Activated CD4-positive, alpha-beta memory T cell treated with anti-CD3 and anti-CD28 coated beads for 36 hours (primary cell): ENCODE measurements around the gene IFT52. TPM values are rescaled to one million over a fixed set of nuclear protein-coding genes. Genes with fewer than 3 reads are reported as not detected.

Source experiments
- CTCF ChIA-PET: fragments of 350-600 bp; sonication (Branson Sonifier 250); formaldehyde crosslinking; loops from one replicate; lab custom pipeline; 2021; ENCODE audit warnings: antibody characterized with exemption, inconsistent platforms; lab: Charles Lee
- POLR2A ChIA-PET: fragments of 350-600 bp; sonication (Branson Sonifier 250); formaldehyde crosslinking; loops from one replicate; lab custom pipeline; 2021; ENCODE audit warnings: antibody characterized with exemption; lab: Charles Lee
- DNase-seq: peaks from one replicate; pipeline ENCODE4 v3.0.0-alpha.2; 2020
- H3K27ac Mint-ChIP-seq: one replicate; pipeline ENCODE4 v1.8.0; 2021; ENCODE audit warnings: mixed read lengths
- H3K27me3 Mint-ChIP-seq: one replicate; pipeline ENCODE4 v1.8.0; 2021; ENCODE audit warnings: mixed read lengths
- H3K36me3 Mint-ChIP-seq: one replicate; pipeline ENCODE4 v1.8.0; 2021; ENCODE audit warnings: mixed read lengths
- H3K4me1 Mint-ChIP-seq: one replicate; pipeline ENCODE4 v1.8.0; 2021; ENCODE audit warnings: low read depth, mixed read lengths
- H3K4me3 Mint-ChIP-seq: one replicate; pipeline ENCODE4 v1.8.0; 2021; ENCODE audit warnings: mild to moderate bottlenecking, mixed read lengths
- H3K9me3 Mint-ChIP-seq: one replicate; pipeline ENCODE4 v1.8.0; 2021; ENCODE audit warnings: mixed read lengths
- intact Hi-C: fragments of 100-400 bp; cut with micrococcal nuclease; formaldehyde crosslinking; loops from one replicate; pipeline ENCODE4 v1.15.1; 2023
- total RNA-seq, 2 experiments: library from RNA; stranded (reverse); gene quantifications; one replicate each; pipeline ENCODE4 v1.2.3, GENCODE V29; 2021

The IFT52 gene
- total RNA-seq, 2 experiments from 2014 or later, result 15.3 to 17.0 TPM

- intact Hi-C loops, result no loop called here
- Mint-ChIP-seq H3K4me3 (no peak within 1 kb of the TSS), H3K27me3 (no peaks in the 10 kb centered on the region), H3K36me3 (no peaks in the 10 kb centered on the region), H3K4me1 (no peaks in the 10 kb centered on the region), H3K27ac (no peak within 1 kb of the TSS), H3K9me3 (no peaks in the 10 kb centered on the region)
- POLR2A ChIA-PET, result no interaction called here
- CTCF ChIA-PET, result interaction anchor here (1.9 kb wide), 1 partner anchor 21 kb away, joined by 5 read pairs; no protein-coding TSS in a partner anchor
- DNase-seq, result no peak
These were observed 32.2 kb upstream of the IFT52 start, which contains the start of gene SGK2 for GRCh38 chr20:43558412-43559146. TSS of gene SGK2 (plus strand) at chr20:43559027. CDS start at chr20:43566496, 7,469 bp downstream.

GRCh38 chr20:43559147-43559987 is 31.4 kb upstream of the IFT52 start:
- ChIA-PET POLR2A (no interaction called here), CTCF (interaction anchor here (1.9 kb wide), 1 partner anchor 21 kb away, joined by 5 read pairs; no protein-coding TSS in a partner anchor)
- DNase-seq, result no peak
- H3K9me3 Mint-ChIP-seq, result no peaks in the 10 kb centered on the region
- no peaks in the 10 kb centered on the region for H3K27me3 Mint-ChIP-seq
- no peaks in the 10 kb centered on the region for H3K36me3 Mint-ChIP-seq
- H3K4me1 Mint-ChIP-seq, result no peaks in the 10 kb centered on the region
- intact Hi-C loops, result no loop called here
- H3K4me3 Mint-ChIP-seq, result no peak overlapping the region
- no peak overlapping the region for H3K27ac Mint-ChIP-seq

DNA sequence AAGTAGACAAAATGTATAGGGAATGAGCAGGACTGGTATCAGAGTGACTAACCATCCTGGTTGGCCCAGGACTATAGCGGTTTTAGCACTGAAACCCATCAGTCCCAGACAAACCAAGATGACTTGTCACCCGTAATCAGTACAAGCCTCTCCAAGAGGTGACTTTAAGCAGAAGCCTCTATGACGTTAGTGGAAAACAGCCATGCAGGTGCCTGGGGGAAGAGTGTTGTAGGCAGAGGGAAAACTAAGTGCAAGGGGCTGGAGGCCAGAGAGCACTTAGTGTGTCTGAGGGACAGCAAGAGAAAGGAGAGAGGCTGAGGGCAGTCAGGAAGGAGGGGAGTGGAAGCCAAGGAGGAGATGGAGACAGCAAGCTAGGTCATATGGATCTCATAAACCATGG is 29.8 kb upstream of the IFT52 start:
- ChIA-PET CTCF (no interaction called here), POLR2A (no interaction called here)
- intact Hi-C loops, result no loop called here
- Mint-ChIP-seq H3K27ac (no peak overlapping the region), H3K36me3 (no peaks in the 10 kb centered on the region), H3K9me3 (no peaks in the 10 kb centered on the region), H3K4me1 (no peaks in the 10 kb centered on the region), H3K4me3 (no peak overlapping the region), H3K27me3 (no peaks in the 10 kb centered on the region)
- no peak for DNase-seq

DNA sequence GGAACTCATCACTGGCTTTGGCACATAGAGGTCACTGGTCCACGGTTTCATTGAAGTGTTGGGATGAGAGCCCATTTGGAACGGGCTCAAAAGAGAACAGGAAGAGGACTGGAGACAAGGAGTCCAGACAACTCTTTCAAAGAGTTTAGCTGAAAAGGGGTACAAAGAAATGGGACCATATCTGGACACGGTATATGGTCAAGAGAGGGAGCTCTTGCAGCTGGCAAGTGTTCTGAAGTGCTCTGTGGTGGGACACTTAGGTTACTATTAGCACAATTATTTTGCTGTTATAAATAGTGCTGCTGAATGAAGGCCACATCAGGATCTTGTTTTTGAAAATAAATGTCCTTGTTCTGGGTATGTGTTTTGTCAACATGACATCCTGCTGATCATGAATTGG is 27.3 kb upstream of the IFT52 start:
- Mint-ChIP-seq H3K9me3 (no peaks in the 10 kb centered on the region), H3K27ac (no peak overlapping the region), H3K4me3 (no peak overlapping the region), H3K36me3 (no peaks in the 10 kb centered on the region), H3K4me1 (no peaks in the 10 kb centered on the region), H3K27me3 (no peaks in the 10 kb centered on the region)
- no peak for DNase-seq
- ChIA-PET CTCF (interaction anchor here (0.9 kb wide), 1 partner anchor 130 kb away, joined by 3 read pairs; no protein-coding TSS in a partner anchor), POLR2A (no interaction called here)
- intact Hi-C loops, result no loop called here

DNA sequence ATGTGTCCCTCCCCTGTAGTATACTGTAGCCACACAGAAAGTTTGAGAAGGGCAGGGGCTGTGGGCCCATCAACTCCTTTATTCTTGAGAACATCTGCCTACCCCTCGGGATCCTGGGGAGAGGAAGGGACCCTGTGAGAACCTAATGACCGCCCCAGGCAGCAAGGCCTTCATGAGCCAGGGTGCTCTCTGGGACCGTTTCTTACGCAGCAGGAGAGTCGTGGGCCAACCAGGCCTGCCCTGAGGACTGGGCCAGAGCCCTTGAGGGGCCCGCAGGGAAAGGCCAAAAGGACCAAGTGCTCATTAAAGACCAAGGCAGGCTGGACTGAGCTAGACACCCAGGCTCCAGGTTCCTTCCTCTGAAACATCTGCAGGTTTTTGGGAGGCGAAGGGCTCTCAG is 26.7 kb upstream of the IFT52 start:
- DNase-seq, result no peak
- CTCF ChIA-PET, result interaction anchor here (0.9 kb wide), 1 partner anchor 129 kb away, joined by 3 read pairs; no protein-coding TSS in a partner anchor
- Mint-ChIP-seq H3K27me3 (no peaks in the 10 kb centered on the region), H3K36me3 (no peaks in the 10 kb centered on the region), H3K27ac (no peak overlapping the region), H3K4me3 (no peak overlapping the region), H3K4me1 (no peaks in the 10 kb centered on the region), H3K9me3 (no peaks in the 10 kb centered on the region)
- POLR2A ChIA-PET, result no interaction called here
- intact Hi-C loops, result no loop called here

DNA sequence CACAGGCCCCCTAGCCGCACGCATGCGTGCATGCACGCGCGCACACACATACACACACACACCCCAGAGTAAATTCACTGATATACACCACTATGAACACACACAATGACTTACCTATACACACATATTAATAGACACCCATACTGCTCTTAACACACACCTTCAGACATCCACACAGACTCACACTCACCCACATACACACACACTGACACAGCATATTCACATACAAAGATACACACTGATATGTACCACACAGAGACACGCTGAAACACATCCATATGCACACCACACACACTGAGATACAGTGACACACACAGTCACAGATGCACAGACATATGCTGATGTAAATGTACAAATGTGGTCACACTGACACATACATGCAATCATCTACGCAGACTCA is 26.3 kb upstream of the IFT52 start:
- POLR2A ChIA-PET, result no interaction called here
- H3K4me3 Mint-ChIP-seq, result no peak overlapping the region
- H3K4me1 Mint-ChIP-seq, result no peaks in the 10 kb centered on the region
- no peak for DNase-seq
- no peaks in the 10 kb centered on the region for H3K9me3 Mint-ChIP-seq
- H3K27ac Mint-ChIP-seq, result no peak overlapping the region
- CTCF ChIA-PET, result interaction anchor here (0.9 kb wide), 1 partner anchor 129 kb away, joined by 3 read pairs; no protein-coding TSS in a partner anchor
- no peaks in the 10 kb centered on the region for H3K36me3 Mint-ChIP-seq
- intact Hi-C loops, result no loop called here
- H3K27me3 Mint-ChIP-seq, result no peaks in the 10 kb centered on the region

DNA sequence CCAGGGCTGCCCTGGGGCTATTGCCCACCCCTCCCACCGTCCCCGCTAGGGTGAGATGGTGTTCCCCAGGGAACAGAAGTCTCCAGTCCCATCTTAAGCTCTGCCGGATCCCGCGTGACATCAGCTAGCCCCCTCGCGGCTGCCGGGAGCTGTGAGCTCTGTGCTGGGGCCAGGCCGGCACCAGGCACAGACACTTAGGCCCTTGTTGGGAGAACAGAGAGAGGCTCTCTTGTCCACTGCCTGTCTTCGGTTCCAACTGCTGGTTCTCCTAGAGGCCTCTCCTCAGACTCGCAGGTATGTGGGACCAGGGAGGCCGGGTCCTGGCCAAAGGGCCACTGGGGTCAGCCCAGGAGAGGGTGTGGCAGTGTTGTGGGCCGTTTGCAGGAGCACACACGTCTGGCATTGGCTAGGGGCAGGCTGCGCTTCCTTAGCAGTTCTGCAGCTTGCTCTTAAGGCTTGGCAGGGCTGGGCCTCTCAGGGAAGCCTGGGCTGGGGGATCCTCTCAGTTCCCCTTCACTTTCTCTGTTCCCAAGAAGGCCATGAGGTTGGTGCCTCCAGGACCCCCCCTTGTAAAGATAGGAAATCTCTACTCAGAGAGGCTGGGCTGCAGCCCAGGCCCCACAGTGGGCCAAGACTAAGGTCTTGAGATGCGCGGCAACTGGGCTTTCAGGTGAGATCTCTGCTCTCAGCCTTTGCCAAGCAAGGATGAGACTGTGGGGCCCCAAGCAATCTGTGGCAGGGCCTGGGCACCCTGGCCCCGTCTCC is 25.6 kb upstream of the IFT52 start:
- Mint-ChIP-seq H3K36me3 (no peaks in the 10 kb centered on the region), H3K27me3 (no peaks in the 10 kb centered on the region), H3K27ac (no peak overlapping the region), H3K4me3 (no peak overlapping the region), H3K9me3 (no peaks in the 10 kb centered on the region), H3K4me1 (no peaks in the 10 kb centered on the region)
- DNase-seq, result no peak
- ChIA-PET POLR2A (no interaction called here), CTCF (no interaction called here)
- intact Hi-C loops, result no loop called here

DNA sequence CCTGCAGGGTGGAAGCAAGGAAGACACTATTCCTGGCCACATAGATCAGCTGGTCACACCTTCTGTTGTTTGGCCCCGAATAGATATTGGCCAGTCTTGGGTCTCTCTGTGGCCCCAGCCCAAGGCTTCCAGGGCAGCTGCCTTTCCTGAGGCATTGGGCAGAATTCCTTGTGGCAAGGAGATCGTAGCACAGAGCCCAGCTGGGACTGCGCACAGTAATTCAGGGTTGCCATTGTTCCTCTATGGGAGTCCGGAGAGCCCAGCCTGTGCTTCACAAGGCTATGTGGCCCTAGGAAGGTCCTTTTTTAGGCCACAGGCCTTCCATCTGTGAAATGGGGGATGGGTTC is 25.0 kb upstream of the IFT52 start:
- H3K4me1 Mint-ChIP-seq, result no peaks in the 10 kb centered on the region
- no peaks in the 10 kb centered on the region for H3K27me3 Mint-ChIP-seq
- H3K36me3 Mint-ChIP-seq, result no peaks in the 10 kb centered on the region
- no peak overlapping the region for H3K27ac Mint-ChIP-seq
- no peak overlapping the region for H3K4me3 Mint-ChIP-seq
- intact Hi-C loops, result no loop called here
- no peaks in the 10 kb centered on the region for H3K9me3 Mint-ChIP-seq
- POLR2A ChIA-PET, result no interaction called here
- CTCF ChIA-PET, result interaction anchor here (0.9 kb wide), 1 partner anchor 28 kb away, joined by 3 read pairs; no protein-coding TSS in a partner anchor
- no peak for DNase-seq

DNA sequence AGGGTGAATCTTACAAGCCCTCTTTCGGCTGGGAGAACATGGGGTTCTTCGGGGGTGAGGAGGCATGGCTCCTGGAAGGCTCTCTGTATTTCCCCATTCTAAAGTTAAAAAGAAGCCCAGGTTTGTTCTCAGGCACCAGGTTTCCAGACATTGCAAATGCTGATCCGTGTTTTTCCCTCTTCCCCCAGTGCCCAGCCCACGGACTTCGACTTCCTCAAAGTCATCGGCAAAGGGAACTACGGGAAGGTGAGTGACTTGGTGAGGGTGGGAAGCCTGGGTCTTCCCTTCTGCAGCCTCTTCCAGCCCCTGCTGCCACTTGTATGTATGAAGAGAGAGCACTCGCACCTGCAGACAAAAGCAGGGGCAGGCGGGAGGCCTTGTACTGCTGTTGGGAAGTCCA is 23.3 kb upstream of the IFT52 start:
- intact Hi-C loops, result no loop called here
- H3K4me1 Mint-ChIP-seq, result no peaks in the 10 kb centered on the region
- H3K4me3 Mint-ChIP-seq, result no peak overlapping the region
- no peak overlapping the region for H3K27ac Mint-ChIP-seq
- H3K36me3 Mint-ChIP-seq, result no peaks in the 10 kb centered on the region
- H3K27me3 Mint-ChIP-seq, result no peaks in the 10 kb centered on the region
- no peaks in the 10 kb centered on the region for H3K9me3 Mint-ChIP-seq
- ChIA-PET CTCF (no interaction called here), POLR2A (no interaction called here)
- no peak for DNase-seq

- no peaks in the 10 kb centered on the region for H3K36me3 Mint-ChIP-seq
- intact Hi-C loops, result no loop called here
- H3K27me3 Mint-ChIP-seq, result no peaks in the 10 kb centered on the region
- POLR2A ChIA-PET, result no interaction called here
- DNase-seq, result no peak
- no peak overlapping the region for H3K27ac Mint-ChIP-seq
- no peak overlapping the region for H3K4me3 Mint-ChIP-seq
- CTCF ChIA-PET, result interaction anchor here (1.1 kb wide), 1 partner anchor 31 kb away, joined by 4 read pairs; no protein-coding TSS in a partner anchor
- no peaks in the 10 kb centered on the region for H3K4me1 Mint-ChIP-seq
- no peaks in the 10 kb centered on the region for H3K9me3 Mint-ChIP-seq
These were observed 22.0 kb upstream of the IFT52 start for GRCh38 chr20:43568706-43569105.

DNA sequence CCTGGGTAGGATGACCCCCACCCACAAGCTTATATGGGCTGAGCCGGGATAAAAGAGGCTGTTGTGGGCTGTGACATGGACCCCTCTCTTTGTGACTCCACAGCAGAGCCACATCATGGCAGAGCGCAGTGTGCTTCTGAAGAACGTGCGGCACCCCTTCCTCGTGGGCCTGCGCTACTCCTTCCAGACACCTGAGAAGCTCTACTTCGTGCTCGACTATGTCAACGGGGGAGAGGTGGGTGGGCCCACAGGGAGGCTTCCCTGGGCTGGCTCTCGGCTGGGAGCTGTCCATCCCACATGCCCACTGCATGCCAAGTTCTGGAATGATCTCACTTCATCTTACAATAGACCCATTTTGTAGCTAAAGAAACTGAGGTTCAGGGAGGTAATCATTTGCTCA is 21.5 kb upstream of the IFT52 start:
- Mint-ChIP-seq H3K9me3 (no peaks in the 10 kb centered on the region), H3K27ac (no peak overlapping the region), H3K36me3 (no peaks in the 10 kb centered on the region), H3K4me3 (no peak overlapping the region), H3K4me1 (no peaks in the 10 kb centered on the region), H3K27me3 (no peaks in the 10 kb centered on the region)
- POLR2A ChIA-PET, result no interaction called here
- no peak for DNase-seq
- intact Hi-C loops, result no loop called here
- CTCF ChIA-PET, result interaction anchor here (1.1 to 1.5 kb wide), 2 partner anchors 9 to 32 kb away, joined by 4 to 5 read pairs; no protein-coding TSS in a partner anchor

DNA sequence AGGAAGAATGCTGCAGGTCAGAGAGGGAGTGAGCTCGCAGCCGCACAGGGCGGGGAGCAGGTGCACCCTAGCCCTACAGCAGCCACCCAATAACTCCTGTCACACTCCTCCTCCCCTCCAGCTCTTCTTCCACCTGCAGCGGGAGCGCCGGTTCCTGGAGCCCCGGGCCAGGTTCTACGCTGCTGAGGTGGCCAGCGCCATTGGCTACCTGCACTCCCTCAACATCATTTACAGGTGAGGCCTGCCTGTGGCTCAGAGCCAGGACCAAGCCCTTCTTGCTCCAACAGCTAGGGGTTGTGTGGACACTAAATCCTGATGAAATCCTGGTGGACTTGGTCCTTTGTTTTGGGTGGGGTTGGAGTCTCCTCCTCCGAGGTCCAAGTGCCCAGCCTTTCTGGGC is 20.2 kb upstream of the IFT52 start:
- DNase-seq, result no peak
- Mint-ChIP-seq H3K27ac (no peak overlapping the region), H3K9me3 (no peaks in the 10 kb centered on the region), H3K27me3 (no peaks in the 10 kb centered on the region), H3K36me3 (no peaks in the 10 kb centered on the region), H3K4me1 (no peaks in the 10 kb centered on the region), H3K4me3 (no peak overlapping the region)
- intact Hi-C loops, result no loop called here
- POLR2A ChIA-PET, result no interaction called here
- CTCF ChIA-PET, result interaction anchor here (0.9 to 1.5 kb wide), 2 partner anchors 8 to 32 kb away, joined by 5 read pairs; no protein-coding TSS in a partner anchor
